A549 (cell line): Measurements from ENCODE around the gene CCDC57. TPM values are rescaled to one million over a fixed set of nuclear protein-coding genes. Genes with fewer than 3 reads are reported as not detected.
"Not testable (repeated sequence)": the region's sequence is repeated elsewhere in the genome, so short reads cannot be mapped to it uniquely, and the experiment has no call there.

Experiments used
- ATAC-seq, 2 experiments: fragments of 200-7000 bp in 1 of 2; fragments of >200 bp in 1 of 2; cut with Nextera tagmentation in 1 of 2; cut with Tn5 transposase in 1 of 2; 3 replicates each; pipeline versions ENCODE4 v1.8.0 to v1.9.1; 2018 to 2020; ENCODE audit warnings: mild to moderate bottlenecking in 1 of 2, moderate library complexity in 1 of 2
- CTCF ChIA-PET: fragments of 300-600 bp; sonication (Branson Sonifier 250); formaldehyde crosslinking; extraction: SDS; loops from one replicate; lab custom pipeline; 2021; ENCODE audit warnings: antibody characterized with exemption, inconsistent platforms; lab: Yijun Ruan, JAX
- POLR2A ChIA-PET: fragments of 350-600 bp; formaldehyde crosslinking; extraction: SDS; loops from one replicate; lab custom pipeline; 2021; ENCODE audit warnings: antibody characterized with exemption, inconsistent platforms; lab: Yijun Ruan, JAX
- DNase-seq, 2 experiments: peaks; one replicate each; pipeline versions ENCODE4 v3.0.0 to v3.0.0-alpha.2; 2011 to 2016; ENCODE audit warnings: low read depth in 1 of 2, low spot score in 1 of 2
- FAIRE-seq: peaks from 2 replicates; lab custom pipeline; 2011; peaks lifted over from hg19 to GRCh38; lab: Jason Lieb, UNC
- H3K27ac ChIP-seq, 2 experiments: fragments of >200 bp; sonication (Bioruptor Twin); formaldehyde crosslinking; 3 replicates each; pipeline ENCODE4 v1.5.1; 2016 to 2017
- H3K4me1 ChIP-seq: fragments of >200 bp; sonication (Bioruptor Twin); formaldehyde crosslinking; 3 replicates; pipeline ENCODE4 v1.6.1; 2016
- H3K4me2 ChIP-seq: fragments of >200 bp; sonication (Bioruptor Twin); formaldehyde crosslinking; 3 replicates; pipeline ENCODE4 v1.6.1; 2016
- H3K4me3 ChIP-seq: fragments of >200 bp; sonication (Bioruptor Twin); formaldehyde crosslinking; 3 replicates; pipeline ENCODE4 v1.5.1; 2016
- H3K9me3 ChIP-seq: fragments of >200 bp; sonication (Bioruptor Twin); formaldehyde crosslinking; 3 replicates; pipeline ENCODE4 v1.6.1; 2016
- CBX2 ChIP-seq: fragments of 200-600 bp; sonication (generic); IDR thresholded peaks from 2 replicates; pipeline ENCODE4 v1.6.1; 2016; ENCODE audit warnings: low read depth, mild to moderate bottlenecking, borderline replicate concordance
- CEBPB ChIP-seq, 2 experiments: fragments of >200 bp in 1 of 2; sonication (Bioruptor Twin) in 1 of 2; formaldehyde crosslinking in 1 of 2; IDR thresholded peaks; 2 replicates each; pipeline ENCODE4 v1.6.1; 2012 to 2016
- FOSL2 ChIP-seq, 2 experiments: fragments of 450-650 bp in 1 of 2; fragments of >200 bp in 1 of 2; sonication (Bioruptor Twin) in 1 of 2; formaldehyde crosslinking; IDR thresholded peaks; 2 replicates each; pipeline versions ENCODE4 v1.5.0 to v1.6.1; 2016 to 2020; ENCODE audit warnings: mild to moderate bottlenecking in 1 of 2, moderate library complexity in 1 of 2
- GATA3 ChIP-seq: IDR thresholded peaks from 2 replicates; pipeline ENCODE4 v1.6.1; 2012; ENCODE audit warnings: borderline replicate concordance
- HOXB13 ChIP-seq: fragments of 250-450 bp; sonication (Bioruptor Pico); IDR thresholded peaks from 2 replicates; pipeline ENCODE4 v1.5.0; 2020; ENCODE audit warnings: low read depth, mild to moderate bottlenecking, moderate library complexity
- HOXB5 ChIP-seq: fragments of 250-450 bp; sonication (Bioruptor Pico); IDR thresholded peaks from 2 replicates; pipeline ENCODE4 v1.5.0; 2020; ENCODE audit warnings: mild to moderate bottlenecking, moderate library complexity
- JUNB ChIP-seq: fragments of >200 bp; sonication (Bioruptor Twin); formaldehyde crosslinking; IDR thresholded peaks from 2 replicates; pipeline ENCODE4 v1.6.1; 2016
- MYC ChIP-seq: IDR thresholded peaks from 2 replicates; pipeline ENCODE4 v1.6.1; 2012; ENCODE audit warnings: mild to moderate bottlenecking, inconsistent platforms, low read length, improper control_type of control experiment, borderline replicate concordance
- NR3C1 ChIP-seq: fragments of >200 bp; sonication (Bioruptor Twin); formaldehyde crosslinking; IDR thresholded peaks from 3 replicates; pipeline ENCODE4 v1.6.1; 2017
- RAD21 ChIP-seq, 2 experiments: fragments of >200 bp in 1 of 2; sonication (Bioruptor Twin) in 1 of 2; formaldehyde crosslinking in 1 of 2; IDR thresholded peaks in 1 of 2; conservative IDR thresholded peaks in 1 of 2; 2 replicates in 1 of 2; 3 replicates in 1 of 2; pipeline ENCODE4 v1.6.1; 2012 to 2018; ENCODE audit warnings: inconsistent platforms in 1 of 2
- RNF2 ChIP-seq: fragments of 200-600 bp; sonication (generic); IDR thresholded peaks from 2 replicates; pipeline ENCODE4 v1.6.1; 2016; ENCODE audit warnings: low read depth, mild to moderate bottlenecking, antibody characterized with exemption, moderate library complexity, borderline replicate concordance
- SREBF2 ChIP-seq: fragments of 450-650 bp; IDR thresholded peaks from 2 replicates; pipeline ENCODE4 v1.6.1; 2014; ENCODE audit warnings: mild to moderate bottlenecking, moderate library complexity
- TFCP2L1 ChIP-seq: fragments of 250-450 bp; sonication (Bioruptor Pico); IDR thresholded peaks from 2 replicates; pipeline ENCODE4 v1.5.0; 2021; ENCODE audit warnings: mild to moderate bottlenecking
- TP53 ChIP-seq: fragments of 250-450 bp; sonication (Bioruptor Pico); IDR thresholded peaks from 2 replicates; pipeline ENCODE4 v1.5.0; 2021; ENCODE audit warnings: mild to moderate bottlenecking, moderate library complexity
- ZC3H11A ChIP-seq: fragments of 450-650 bp; IDR thresholded peaks from 2 replicates; pipeline ENCODE4 v1.6.1; 2014; ENCODE audit warnings: antibody characterized with exemption, mild to moderate bottlenecking
- WGBS: methylation state at CpG from one replicate; pipeline ENCODE4 v1.1.6; 2017; ENCODE audit errors: missing lambda C conversion rate; 5-methylcytosine and 5-hydroxymethylcytosine counted together
- polyA plus RNA-seq, 4 experiments: library from polyadenylated mRNA; depleted of rRNA in 3 of 4; stranded (reverse); fragments of >200 nt; fragmentation: RNase III in 1 of 4; extraction: RNeasy Plus Mini Kit Qiagen cat#74134 plus additional on column Dnase treatment in 1 of 4; gene quantifications; 2 replicates in 3 of 4; 3 replicates in 1 of 4; pipeline ENCODE4 v1.2.3, GENCODE V29; 2011 to 2017
- TF ChIP-seq, protein P1 (sequence below): fragments of 250-450 bp; sonication (Bioruptor Pico); IDR thresholded peaks from 2 replicates; pipeline ENCODE4 v1.5.0; 2021; ENCODE audit warnings: mild to moderate bottlenecking, moderate library complexity, borderline replicate concordance

Gene CCDC57
- polyA plus RNA-seq, 2 of the 4 experiments (the other 2 are of a cell fraction): 18.2 to 18.5 TPM

- no peak for TF ChIP-seq JUNB
- TF ChIP-seq HOXB5: no peak
- TF ChIP-seq NR3C1: no peak
Observed at GRCh38 chr17:82177761-82178498, 34.7 kb downstream of the CCDC57 start (continued).

DNA sequence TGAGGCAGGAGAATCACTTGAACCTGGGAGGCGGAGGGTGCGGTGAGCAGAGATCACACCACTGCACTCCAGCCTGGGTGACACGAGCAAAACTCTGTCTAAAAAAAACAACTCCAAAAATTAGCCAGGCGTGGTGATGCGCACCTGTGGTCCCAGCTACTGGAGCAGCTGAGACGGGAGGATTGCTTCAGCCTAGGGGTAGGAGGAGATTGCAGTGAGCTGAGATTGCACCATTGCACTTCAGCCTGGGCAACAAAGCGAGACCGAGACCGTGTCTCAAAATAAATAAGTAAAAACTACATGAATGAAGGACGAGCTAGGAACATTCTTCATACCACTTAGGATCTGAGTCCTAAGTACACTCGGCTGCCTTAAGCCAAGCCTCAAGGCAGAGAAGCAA, 35.4 kb downstream of the CCDC57 start:
- Histone ChIP-seq H3K4me2 (no peak overlapping the region), H3K4me1 (no peaks in the 10 kb centered on the region), H3K27ac (no peak overlapping the region), H3K9me3 (no peaks in the 10 kb centered on the region), H3K4me3 (no peak overlapping the region)
- CTCF ChIA-PET: interaction anchor here (0.6 to 1.5 kb wide), 5 partner anchors 16 to 278 kb away, joined by 3 to 5 read pairs (median 3); no protein-coding TSS in a partner anchor
- ATAC-seq (no peak), FAIRE-seq (no peak), DNase-seq (no peak)
- POLR2A ChIA-PET: no interaction called here
- TF ChIP-seq MYC (no peak), RAD21 (conservative IDR thresholded peaks at IDR 0.05 in 1 of 2, IDR thresholded peaks at IDR 0.05 in 1 of 2) (no peak), TFCP2L1 (CRISPR knock-in tag) (no peak), HOXB13 (CRISPR knock-in tag) (no peak), CBX2 (no peak)
- 96% methylated on average over 11 of the region's 11 CpGs for WGBS

- POLR2A ChIA-PET: no interaction called here
- no peak overlapping the region for H3K27ac ChIP-seq
Observed at GRCh38 chr17:82175951-82176350, 36.7 kb downstream of the CCDC57 start.

DNA sequence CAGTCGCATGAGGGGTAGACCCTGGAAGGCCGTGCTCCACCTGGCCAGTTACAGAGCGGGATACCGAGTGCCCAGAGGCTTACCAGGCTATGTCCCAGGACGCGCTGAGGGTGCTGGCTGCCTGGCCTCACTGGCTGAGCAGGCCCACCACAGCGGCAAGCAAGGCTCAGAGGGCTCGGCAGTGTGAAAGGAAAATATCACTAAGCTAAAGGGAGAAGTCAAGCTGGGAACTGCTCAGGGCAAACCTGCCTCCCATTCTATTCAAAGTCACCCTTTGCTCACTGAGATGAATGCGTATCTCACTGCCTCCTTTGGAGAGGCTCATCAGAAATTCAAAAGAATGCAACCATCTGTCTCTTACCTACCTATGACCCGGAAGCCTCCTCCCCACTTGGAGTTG, 37.4 kb downstream of the CCDC57 start:
- ChIA-PET CTCF (no interaction called here), POLR2A (no interaction called here)
- TF ChIP-seq TP53 (CRISPR knock-in tag) (no peak), ZC3H11A (no peak)
- TF ChIP-seq, protein P1, sequence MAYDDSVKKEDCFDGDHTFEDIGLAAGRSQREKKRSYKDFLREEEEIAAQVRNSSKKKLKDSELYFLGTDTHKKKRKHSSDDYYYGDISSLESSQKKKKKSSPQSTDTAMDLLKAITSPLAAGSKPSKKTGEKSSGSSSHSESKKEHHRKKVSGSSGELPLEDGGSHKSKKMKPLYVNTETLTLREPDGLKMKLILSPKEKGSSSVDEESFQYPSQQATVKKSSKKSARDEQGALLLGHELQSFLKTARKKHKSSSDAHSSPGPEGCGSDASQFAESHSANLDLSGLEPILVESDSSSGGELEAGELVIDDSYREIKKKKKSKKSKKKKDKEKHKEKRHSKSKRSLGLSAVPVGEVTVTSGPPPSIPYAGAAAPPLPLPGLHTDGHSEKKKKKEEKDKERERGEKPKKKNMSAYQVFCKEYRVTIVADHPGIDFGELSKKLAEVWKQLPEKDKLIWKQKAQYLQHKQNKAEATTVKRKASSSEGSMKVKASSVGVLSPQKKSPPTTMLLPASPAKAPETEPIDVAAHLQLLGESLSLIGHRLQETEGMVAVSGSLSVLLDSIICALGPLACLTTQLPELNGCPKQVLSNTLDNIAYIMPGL: no peak
- DNase-seq: no peak
- Histone ChIP-seq H3K27ac (no peak overlapping the region), H3K9me3 (no peaks in the 10 kb centered on the region), H3K4me1 (no peaks in the 10 kb centered on the region), H3K4me2 (no peak overlapping the region), H3K4me3 (no peak overlapping the region)
- no peak for ATAC-seq
- no peak for FAIRE-seq
- 94% methylated on average over 10 of the region's 10 CpGs for WGBS

More at GRCh38 chr17:82175951-82176350, 36.7 kb downstream of the CCDC57 start:
- TF ChIP-seq GATA3 (no peak), JUNB (no peak), SREBF2 (no peak), FOSL2 (IDR thresholded peaks at IDR 0.05) (no peak), FOSL2 (CRISPR knock-in tag; IDR thresholded peaks at IDR 0.05) (no peak), TP53 (CRISPR knock-in tag) (no peak), CEBPB (IDR thresholded peaks at IDR 0.05) (no peak), TFCP2L1 (CRISPR knock-in tag) (no peak), RNF2 (no peak)
- CTCF ChIA-PET: no interaction called here
- H3K9me3 ChIP-seq: no peaks in the 10 kb centered on the region
- DNase-seq: no peak
- ATAC-seq: no peak
- no peak overlapping the region for H3K4me3 ChIP-seq
- no peak for FAIRE-seq
- H3K4me1 ChIP-seq: no peaks in the 10 kb centered on the region
- no peak overlapping the region for H3K4me2 ChIP-seq
- WGBS: 77% methylated on average over 4 of the region's 4 CpGs

DNA sequence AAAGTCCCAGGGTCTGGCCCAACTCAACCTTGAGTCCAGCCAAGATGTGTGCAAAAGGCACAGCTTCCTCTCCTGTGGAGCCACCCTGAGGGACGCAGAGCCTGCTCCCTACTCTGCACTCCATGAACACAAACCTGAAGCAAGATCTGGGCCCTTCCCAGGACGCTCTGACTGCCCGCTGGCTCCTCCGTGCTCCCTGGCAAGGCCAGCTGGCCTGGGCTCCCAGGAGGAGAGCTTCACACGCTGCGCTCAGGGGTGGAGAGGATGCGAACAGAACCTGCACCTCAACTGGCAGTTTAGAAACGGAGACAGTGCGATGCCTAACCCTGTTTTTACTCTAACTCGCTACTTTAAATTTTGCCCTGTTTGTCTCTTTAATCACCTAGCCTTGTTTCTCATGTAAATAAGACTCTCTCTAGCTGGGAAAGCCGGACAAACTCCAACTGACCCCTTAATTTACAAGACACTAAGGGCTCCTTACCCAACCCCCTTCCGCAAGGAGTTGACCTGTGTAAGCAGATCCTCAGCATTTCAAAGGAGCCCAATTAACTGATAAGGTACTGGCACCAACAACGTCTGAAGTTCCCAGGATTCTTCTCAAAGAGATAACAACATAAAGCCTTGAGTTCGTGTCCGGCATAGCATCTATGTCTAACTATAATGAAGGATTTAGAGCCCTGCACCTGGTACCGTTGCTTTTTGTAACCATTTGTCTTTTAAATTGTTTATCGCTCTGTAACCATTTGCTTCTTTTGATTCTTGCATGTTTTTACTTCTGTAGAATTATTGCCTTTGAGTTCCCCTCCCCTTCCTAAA, 38.4 kb downstream of the CCDC57 start:
- CTCF ChIA-PET: interaction anchor here (1.7 to 2.3 kb wide), 2 partner anchors 11 to 144 kb away, joined by 4 to 13 read pairs; no protein-coding TSS in a partner anchor
- H3K4me2 ChIP-seq, DNase-seq, H3K4me3 ChIP-seq, FAIRE-seq, H3K9me3 ChIP-seq, POLR2A ChIA-PET, H3K4me1 ChIP-seq, H3K27ac ChIP-seq: not testable (repeated sequence)
- 87% methylated on average over 17 of the region's 17 CpGs for WGBS
- peak in 1 of 2 experiments; percentile 27; a peak in 1 of 6 replicates for ATAC-seq
